Suprapubic skin (tissue), 3 donors: ENCODE data around the gene MRPL58.

Source experiments
- EP300 ChIP-seq: sonication (generic); formaldehyde crosslinking; IDR thresholded peaks from one replicate; pipeline ENCODE4 v1.6.1; 2017; ENCODE audit warnings: antibody characterized with exemption
- POLR2A ChIP-seq, 2 donors: fragments of 450-650 bp; IDR thresholded peaks; one replicate each; pipeline ENCODE4 v1.6.1; 2017; ENCODE audit warnings: antibody characterized with exemption in 2 of 2, mild to moderate bottlenecking in 2 of 2, moderate library complexity in 2 of 2
- TF ChIP-seq, protein P1 (sequence below), 2 donors: fragments of 200-600 bp in 1 of 2; fragments of 450-650 bp in 1 of 2; sonication (generic) in 1 of 2; IDR thresholded peaks; one replicate each; pipeline ENCODE4 v1.5.1; 2016 to 2019; ENCODE audit warnings: antibody characterized with exemption in 2 of 2, mild to moderate bottlenecking in 1 of 2, moderate library complexity in 1 of 2

- TF ChIP-seq POLR2A (IDR thresholded peaks at IDR 0.05) (no peak), EP300 (no peak)
- TF ChIP-seq, protein P1, sequence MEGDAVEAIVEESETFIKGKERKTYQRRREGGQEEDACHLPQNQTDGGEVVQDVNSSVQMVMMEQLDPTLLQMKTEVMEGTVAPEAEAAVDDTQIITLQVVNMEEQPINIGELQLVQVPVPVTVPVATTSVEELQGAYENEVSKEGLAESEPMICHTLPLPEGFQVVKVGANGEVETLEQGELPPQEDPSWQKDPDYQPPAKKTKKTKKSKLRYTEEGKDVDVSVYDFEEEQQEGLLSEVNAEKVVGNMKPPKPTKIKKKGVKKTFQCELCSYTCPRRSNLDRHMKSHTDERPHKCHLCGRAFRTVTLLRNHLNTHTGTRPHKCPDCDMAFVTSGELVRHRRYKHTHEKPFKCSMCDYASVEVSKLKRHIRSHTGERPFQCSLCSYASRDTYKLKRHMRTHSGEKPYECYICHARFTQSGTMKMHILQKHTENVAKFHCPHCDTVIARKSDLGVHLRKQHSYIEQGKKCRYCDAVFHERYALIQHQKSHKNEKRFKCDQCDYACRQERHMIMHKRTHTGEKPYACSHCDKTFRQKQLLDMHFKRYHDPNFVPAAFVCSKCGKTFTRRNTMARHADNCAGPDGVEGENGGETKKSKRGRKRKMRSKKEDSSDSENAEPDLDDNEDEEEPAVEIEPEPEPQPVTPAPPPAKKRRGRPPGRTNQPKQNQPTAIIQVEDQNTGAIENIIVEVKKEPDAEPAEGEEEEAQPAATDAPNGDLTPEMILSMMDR (IDR thresholded peaks at IDR 0.05): no peak
Measured at GRCh38 chr17:75039238-75039637, 26.8 kb downstream of the MRPL58 start.
